Stimulated activated CD4-positive, alpha-beta T cell treated with anti-CD3 and anti-CD28 coated beads, Interleukin-1b, Interleukin-23, amount 100 ng/mL, for 24 hours (primary cell): ENCODE results near the gene VPS13D.
"Not testable (repeated sequence)": the region's sequence is repeated elsewhere in the genome, so short reads cannot be mapped to it uniquely, and the experiment has no call there.

Source experiments
- DNase-seq, 4 experiments: peaks; one replicate each; pipeline ENCODE4 v3.0.0-alpha.2; 2020; ENCODE audit warnings: low read depth in 4 of 4, low spot score in 1 of 4

VPS13D gene

DNA sequence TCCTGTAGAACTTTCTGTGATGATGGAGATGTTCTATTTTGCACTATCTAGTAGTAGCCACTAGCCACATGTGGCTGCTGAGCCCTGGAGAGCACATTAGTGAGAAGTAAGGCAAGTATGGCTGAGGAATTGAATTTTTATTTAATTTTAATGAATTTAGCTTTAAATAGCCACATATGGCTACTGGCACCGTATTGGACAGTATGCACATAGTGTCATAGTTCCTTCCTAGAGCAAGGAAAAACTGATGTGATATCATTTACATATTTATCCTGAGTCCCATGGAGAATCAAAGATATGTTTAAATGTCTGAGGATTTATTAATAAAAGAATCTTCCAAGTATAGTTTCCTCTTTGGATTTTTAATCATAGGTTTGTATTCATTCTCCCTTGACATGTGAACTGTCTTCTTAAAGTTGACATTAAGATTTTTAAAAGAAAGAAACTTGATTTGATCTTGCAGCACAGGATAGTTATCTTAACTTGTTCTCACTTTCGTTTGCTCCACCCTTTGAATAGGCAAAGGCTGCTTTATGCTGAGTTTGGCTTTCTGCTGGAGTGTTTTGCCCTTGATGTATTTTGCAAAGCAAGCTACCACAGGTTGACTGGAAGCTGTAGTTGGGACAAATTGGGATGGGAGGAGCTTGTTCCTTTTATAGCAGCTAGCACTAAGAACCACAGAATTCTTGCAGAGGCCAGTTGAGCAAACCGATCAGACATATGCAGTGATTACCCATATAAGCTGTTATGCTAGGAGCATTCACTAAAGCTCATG lies 129.7 kb downstream of the VPS13D start:
- DNase-seq = no peak

- DNase-seq = no peak
These were observed 138.8 kb downstream of the VPS13D start for GRCh38 chr1:12368646-12369045.

- no peak for DNase-seq
These were observed 139.4 kb downstream of the VPS13D start for GRCh38 chr1:12369258-12369657.

GRCh38 chr1:12370333-12370975 lies 140.6 kb downstream of the VPS13D start:
- DNase-seq = no peak

GRCh38 chr1:12371053-12371452 lies 141.2 kb downstream of the VPS13D start:
- no peak for DNase-seq

DNA sequence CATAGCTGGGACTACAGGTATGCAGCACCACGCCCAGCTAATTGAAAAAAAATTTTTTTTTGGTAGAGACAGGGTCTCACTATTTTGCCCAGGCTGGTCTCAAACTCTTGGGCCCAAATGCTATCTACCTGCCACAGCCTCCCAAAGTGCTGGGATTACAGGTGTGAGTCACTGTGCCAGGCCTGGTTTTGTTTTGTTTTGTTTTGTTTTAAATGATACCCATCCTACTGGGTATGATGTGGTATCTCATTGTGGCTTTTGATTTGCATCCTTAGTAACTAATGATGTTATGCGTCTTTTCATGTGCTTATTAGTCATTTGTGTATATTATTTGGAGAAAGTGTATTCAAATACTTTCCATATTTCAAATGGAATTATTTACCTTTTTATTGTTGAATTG lies 142.3 kb downstream of the VPS13D start:
- no peak for DNase-seq

- no peak for DNase-seq
These were observed 142.9 kb downstream of the VPS13D start for GRCh38 chr1:12372761-12373160.

DNA sequence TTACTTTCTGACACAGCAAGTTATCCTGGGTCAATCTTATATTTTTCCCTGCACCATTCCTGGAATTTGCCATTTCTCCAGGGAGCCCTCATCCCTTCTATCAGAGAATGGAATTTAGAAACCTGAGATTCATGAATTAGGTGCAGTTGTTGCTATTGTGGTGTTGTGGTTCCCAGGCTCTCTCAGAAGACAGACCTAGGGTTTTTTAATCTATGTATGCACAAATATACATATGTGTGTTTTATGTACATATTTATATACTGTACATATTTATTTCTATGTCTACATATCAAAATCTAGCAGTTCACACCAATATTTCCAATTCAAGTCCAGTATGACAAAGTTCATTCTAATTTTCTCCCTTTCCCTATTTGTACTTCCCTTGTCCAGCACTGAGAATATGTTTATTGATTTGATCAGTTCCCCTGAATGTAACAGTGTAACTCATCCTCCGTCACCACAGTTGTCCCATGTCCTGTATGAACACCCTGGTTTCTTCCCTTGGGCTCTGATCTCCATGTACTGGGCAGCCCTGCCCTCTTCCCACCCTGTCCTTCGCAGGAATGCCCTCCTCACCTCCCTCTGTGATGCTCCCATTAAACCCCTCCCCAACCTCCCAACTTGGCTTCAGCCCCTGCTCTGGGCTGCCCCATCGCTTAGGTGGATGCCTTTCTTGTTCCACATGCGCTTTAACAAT lies 145.5 kb downstream of the VPS13D start:
- no peak for DNase-seq

DNA sequence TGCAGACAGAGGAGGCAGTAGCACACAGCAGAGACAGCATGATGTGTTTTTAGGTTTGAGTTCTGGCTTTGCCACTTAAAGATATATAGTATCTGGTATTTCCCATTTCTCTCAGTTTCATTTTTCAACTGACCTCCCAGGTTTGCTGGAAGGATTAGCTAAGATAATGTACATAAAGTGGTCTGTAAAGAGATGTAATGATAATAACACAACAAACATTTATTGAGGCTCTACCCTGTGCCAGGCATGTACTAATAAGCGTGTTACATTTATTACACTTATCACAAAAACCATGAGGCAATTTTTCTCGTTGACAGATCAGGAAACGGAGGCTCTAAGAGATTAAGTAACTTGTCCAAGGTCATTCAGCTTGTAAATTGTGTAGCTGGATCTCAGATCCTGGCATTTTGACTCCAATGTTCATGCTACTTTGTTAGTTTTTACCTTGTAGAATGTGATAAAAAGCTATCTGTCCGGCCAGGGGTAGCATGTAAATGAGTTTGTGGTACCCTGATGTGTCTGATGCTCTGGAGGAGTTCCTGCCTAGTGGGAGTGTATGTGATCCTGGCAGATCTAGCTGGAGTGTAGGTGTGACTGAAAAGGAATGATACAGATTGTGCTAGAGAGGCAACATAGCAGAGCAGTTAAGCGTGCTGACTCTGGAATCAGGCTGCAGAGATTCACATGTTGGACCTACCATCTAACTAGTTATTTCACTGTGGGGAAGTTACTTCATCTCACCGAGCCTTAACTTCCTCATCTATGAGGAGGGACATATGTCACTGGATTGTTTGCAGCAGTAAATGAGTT lies 146.6 kb downstream of the VPS13D start:
- DNase-seq = no peak

DNA sequence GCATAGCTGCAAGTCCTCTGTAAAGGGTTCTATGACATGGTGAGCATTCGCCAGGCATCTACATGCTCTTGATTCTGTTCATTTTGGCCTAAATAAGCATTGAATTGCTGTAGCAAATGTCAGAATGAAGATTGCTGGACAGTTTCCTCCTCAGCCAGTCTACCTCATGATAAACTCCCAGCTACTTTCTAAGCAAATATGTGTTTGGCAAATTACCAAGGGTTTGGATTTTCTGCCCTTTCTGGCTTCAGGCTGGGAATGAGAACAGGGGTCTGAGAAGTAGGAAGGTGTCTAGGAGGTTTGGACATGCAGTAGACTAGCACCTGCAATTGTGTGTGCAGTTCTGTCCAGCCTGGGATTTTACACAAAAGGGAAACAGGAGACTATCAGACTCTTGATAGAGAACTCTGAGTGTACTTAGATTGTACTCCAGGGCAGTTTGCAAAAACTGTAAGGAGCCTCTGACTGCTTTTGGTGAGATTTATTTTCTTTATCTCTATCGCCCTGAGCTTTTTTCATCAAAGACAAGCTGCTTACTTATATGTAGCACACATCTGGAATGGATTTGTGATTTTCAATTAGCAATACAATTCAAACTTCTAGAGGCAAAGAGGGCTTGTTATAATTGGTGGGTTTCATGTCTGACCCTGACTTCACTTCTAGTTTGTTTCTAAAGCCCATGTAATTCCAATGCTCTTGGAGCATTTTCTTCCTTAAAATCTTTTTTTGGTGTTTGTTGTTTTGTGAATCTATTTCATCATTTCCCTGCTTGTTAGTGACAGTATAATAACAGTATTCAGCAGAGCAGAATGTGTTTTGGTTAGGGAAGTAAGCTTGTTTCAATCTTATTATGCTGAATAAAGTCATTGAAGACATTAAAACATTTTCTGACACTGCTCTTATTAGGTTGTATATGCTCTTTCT lies 150.8 kb downstream of the VPS13D start:
- no peak for DNase-seq

- DNase-seq = no peak
These were observed 153.2 kb downstream of the VPS13D start for GRCh38 chr1:12383001-12383400.

DNA sequence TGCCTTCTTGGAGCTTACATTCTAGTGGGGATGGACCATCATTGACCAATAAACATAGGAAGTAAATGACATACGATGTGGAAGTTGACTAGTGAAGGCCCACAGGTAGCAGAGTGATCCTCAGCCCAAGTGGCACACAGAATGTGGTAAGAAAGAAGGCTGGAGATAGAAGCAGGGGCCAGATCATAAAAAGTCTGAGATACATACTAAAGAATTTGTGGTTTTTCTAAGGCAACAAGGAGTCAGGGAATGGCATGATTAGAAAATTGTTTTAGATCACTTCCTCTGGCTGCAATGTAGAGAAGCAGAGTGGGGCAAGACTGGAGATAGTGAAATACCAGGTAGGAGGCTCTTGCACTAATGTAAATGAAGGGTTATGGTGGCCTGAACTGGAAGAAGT lies 154.0 kb downstream of the VPS13D start:
- no peak for DNase-seq

DNA sequence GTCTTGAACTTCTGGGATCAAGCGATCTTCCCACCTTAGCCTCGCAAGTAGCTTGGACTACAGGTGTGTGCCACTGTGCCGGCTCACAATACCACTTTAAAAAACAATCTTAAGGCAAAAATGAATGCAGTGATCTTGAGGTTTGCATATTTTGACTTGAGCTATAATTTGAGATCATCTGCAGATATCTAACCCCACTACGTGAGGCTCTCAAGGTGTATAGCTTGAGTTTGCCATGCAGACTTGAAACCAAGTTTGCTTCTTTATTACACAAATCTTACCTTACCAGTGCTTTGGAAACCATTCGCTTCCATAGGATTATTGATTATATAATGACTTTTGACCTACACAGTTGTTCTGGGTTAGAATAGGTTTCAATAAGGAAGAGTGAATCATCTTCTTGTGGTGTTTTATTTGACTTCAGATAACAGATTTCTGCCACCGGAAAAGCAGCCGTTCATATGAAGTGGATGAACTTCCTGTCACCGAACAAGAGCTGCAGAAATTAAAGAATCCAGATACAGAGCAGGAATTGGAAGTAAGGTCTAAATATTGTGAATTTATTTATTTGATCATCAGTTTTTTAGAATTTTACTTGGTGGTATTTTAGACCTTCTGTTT lies 155.1 kb downstream of the VPS13D start:
- DNase-seq = no peak

DNA sequence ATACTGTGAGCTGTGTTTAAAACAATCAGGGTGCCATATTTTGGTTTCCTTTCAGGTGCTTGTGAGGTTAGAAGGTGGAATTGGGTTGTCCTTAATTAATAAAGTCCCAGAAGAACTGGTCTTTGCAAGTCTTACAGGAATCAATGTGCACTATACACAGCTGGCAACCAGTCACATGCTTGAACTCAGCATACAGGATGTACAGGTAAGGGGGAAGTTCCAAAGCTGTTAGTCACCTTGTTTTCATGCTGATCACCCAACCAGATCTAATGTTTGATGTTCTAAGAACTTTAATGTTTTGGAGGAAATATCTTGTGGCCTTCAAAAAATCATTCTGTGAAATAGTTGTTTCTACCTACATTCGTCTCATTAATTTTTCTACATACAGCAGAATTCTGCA lies 156.3 kb downstream of the VPS13D start:
- DNase-seq = no peak

DNA sequence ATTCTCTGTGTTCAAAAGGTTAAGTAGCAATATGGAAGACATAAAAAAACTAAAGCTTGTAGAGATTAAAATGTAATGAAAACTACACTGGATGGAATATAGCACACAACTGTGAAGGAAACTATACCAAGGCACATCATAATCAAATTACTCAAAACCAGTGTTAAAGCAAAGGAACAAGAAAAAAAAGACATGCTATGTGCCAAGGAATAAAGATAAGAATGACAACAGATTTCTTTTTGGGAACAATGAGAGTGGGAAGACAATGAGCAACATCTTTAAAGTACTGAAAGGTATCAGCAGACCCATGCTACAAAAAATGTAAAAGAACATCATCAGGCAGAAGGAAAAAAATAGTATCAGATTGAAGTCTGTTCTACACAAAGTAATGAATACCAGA lies 157.8 kb downstream of the VPS13D start:
- DNase-seq = no peak

GRCh38 chr1:12390296-12390695 lies 160.5 kb downstream of the VPS13D start:
- not testable (repeated sequence) for DNase-seq

- no peak for DNase-seq
These were observed 167.9 kb downstream of the VPS13D start for GRCh38 chr1:12397462-12398450.

DNA sequence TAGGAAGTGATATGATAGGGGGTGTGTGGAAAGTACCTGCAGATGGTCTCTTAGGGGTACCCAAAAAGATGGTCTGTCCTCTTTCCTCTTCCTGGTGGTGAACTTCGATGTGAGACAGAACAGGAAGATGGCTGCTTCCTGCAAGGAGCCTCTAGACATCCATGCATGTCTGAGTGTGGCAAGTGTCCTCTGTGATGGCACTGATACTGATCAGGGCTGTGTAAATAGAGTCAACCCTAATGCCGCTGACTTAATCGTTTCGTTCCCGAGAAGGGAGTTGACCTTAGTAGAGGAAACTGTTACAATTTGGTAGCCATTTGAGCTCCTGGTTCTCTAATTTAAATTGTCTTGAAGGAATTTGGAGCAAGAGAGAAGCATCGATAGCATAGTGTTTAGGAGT lies 168.6 kb downstream of the VPS13D start:
- DNase-seq = no peak
